RWPE2 (cell line): ENCODE measurements around the gene LRRC8D.

Experiments used
- ATAC-seq: fragments of 200-7000 bp; cut with Tn5 transposase; 3 replicates; pipeline ENCODE4 v1.9.1; 2021; ENCODE audit warnings: low read depth
- DNase-seq: peaks from one replicate; pipeline ENCODE4 v3.0.0-alpha.2; 2020; ENCODE audit warnings: low spot score
- H3K27ac ChIP-seq: fragments of 450-650 bp; 2 replicates; pipeline ENCODE4 v1.5.1; 2017; ENCODE audit warnings: mild to moderate bottlenecking; ENCODE audit not compliant: poor library complexity, severe bottlenecking
- H3K27me3 ChIP-seq: fragments of 250-450 bp; sonication (Bioruptor Pico); 2 replicates; pipeline ENCODE4 v1.5.1; 2021; ENCODE audit warnings: mild to moderate bottlenecking, moderate library complexity; ENCODE audit not compliant: insufficient read depth, poor library complexity, severe bottlenecking
- H3K36me3 ChIP-seq: fragments of 250-450 bp; sonication (Bioruptor Pico); 2 replicates; pipeline ENCODE4 v1.5.1; 2020; ENCODE audit warnings: low read depth, mild to moderate bottlenecking, moderate library complexity
- H3K4me1 ChIP-seq: fragments of 250-450 bp; sonication (Bioruptor Pico); 2 replicates; pipeline ENCODE4 v1.5.1; 2021; ENCODE audit warnings: mild to moderate bottlenecking, moderate library complexity; ENCODE audit not compliant: insufficient read depth, poor library complexity, severe bottlenecking
- H3K4me3 ChIP-seq: fragments of 250-450 bp; sonication (Bioruptor Pico); 2 replicates; pipeline ENCODE4 v1.5.1; 2021; ENCODE audit warnings: mild to moderate bottlenecking, moderate library complexity; ENCODE audit not compliant: severe bottlenecking
- H3K9me3 ChIP-seq: fragments of 250-450 bp; sonication (Bioruptor Pico); 2 replicates; pipeline ENCODE4 v1.5.1; 2021; ENCODE audit warnings: mild to moderate bottlenecking, moderate library complexity; ENCODE audit not compliant: severe bottlenecking
- TF ChIP-seq, protein P1 (sequence below): fragments of 450-650 bp; IDR thresholded peaks from one replicate; pipeline ENCODE4 v1.5.1; 2017; ENCODE audit warnings: mild to moderate bottlenecking, moderate library complexity; ENCODE audit not compliant: poor library complexity, severe bottlenecking

Gene LRRC8D

DNA sequence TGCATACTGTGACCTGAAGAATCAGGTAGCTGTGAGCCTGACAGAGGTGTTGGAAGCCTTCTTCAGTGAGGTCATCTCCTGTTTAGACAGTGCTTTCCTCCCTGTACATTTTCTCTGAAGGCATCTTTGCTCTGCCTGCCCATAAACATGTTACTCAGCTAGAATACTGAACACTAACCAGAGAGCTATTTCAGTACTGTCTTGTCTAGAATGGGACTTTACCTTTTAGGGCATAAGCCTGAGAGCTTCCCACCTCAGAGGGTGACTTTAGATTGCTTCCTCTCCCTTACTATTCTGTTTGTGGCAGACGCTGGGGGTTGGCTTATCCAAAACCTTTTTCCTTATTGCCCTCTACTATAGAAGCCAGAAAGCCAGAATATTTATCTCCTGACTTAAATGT, 150.8 kb downstream of the LRRC8D start:
- H3K27me3 ChIP-seq, result no peaks in the 10 kb centered on the region
- no peaks in the 10 kb centered on the region for H3K36me3 ChIP-seq
- peaks cover 30% of the 10 kb centered on the region for H3K4me1 ChIP-seq
- ATAC-seq (peak; percentile 67), DNase-seq (no peak)
- TF ChIP-seq, protein P1, sequence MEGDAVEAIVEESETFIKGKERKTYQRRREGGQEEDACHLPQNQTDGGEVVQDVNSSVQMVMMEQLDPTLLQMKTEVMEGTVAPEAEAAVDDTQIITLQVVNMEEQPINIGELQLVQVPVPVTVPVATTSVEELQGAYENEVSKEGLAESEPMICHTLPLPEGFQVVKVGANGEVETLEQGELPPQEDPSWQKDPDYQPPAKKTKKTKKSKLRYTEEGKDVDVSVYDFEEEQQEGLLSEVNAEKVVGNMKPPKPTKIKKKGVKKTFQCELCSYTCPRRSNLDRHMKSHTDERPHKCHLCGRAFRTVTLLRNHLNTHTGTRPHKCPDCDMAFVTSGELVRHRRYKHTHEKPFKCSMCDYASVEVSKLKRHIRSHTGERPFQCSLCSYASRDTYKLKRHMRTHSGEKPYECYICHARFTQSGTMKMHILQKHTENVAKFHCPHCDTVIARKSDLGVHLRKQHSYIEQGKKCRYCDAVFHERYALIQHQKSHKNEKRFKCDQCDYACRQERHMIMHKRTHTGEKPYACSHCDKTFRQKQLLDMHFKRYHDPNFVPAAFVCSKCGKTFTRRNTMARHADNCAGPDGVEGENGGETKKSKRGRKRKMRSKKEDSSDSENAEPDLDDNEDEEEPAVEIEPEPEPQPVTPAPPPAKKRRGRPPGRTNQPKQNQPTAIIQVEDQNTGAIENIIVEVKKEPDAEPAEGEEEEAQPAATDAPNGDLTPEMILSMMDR, result no peak
- peaks cover 2% of the 10 kb centered on the region for H3K9me3 ChIP-seq
- peak overlapping the region; percentile 74 for H3K27ac ChIP-seq
- H3K4me3 ChIP-seq, result no peak overlapping the region

DNA sequence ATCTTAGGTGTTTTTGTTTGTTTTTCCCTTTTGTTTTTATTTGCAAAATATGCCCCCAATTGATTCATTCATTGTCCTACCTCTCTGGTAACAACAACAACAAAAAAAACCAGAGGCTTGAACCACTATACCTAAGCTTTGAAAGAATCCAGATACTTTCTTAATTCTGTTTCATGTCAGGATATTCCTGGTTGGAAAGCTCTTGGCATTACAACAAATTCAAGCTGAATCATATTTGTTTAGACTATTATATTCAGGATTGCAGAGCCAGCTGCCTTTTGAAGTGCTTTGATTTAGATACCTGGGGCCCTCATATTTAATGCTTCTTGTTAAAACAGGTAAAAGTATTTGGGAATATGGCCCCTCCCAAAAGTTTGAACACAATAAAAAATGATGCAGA, 151.2 kb downstream of the LRRC8D start:
- no peaks in the 10 kb centered on the region for H3K36me3 ChIP-seq

DNA sequence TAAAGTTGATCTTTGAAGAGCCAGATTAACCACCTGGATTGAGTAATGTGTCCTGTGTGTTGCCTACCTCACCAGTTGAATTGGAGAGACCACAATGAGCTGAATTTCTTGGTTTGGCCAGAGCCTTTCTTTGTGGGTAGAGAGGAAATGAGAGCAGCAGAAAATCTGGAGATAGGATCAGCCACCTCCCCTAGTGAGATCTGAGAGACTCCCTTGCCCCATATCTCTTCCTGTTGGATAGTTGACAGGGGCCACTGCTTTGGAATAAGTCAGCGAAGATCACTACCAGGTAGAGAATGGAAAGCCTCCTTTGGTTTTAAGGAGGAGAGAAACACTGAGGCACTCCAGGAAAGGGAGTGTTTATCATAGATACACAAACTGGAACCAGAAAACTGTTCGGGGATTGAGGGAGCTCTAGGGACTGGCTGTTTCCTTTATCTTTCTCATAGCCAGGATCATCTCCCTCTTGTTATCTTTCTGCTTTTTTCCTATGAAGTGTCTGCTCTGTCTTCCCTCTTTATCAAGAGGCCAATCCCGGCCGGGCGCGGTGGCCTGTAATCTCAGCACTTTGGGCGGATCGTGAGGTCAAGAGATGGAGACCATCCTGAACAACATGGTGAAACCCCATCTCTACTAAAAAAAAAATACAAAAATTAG, 152.8 kb downstream of the LRRC8D start:
- ATAC-seq (no peak), DNase-seq (no peak)
- Histone ChIP-seq H3K36me3 (no peaks in the 10 kb centered on the region), H3K27me3 (no peaks in the 10 kb centered on the region), H3K9me3 (peaks cover 2% of the 10 kb centered on the region), H3K27ac (peak overlapping the region; percentile 74), H3K4me1 (peaks cover 30% of the 10 kb centered on the region), H3K4me3 (no peak overlapping the region)
- TF ChIP-seq, protein P1, result no peak

More for the DNA sequence above, 151.2 kb downstream of the LRRC8D start:
- peaks cover 2% of the 10 kb centered on the region for H3K9me3 ChIP-seq
- DNase-seq (no peak), ATAC-seq (no peak)
- H3K27ac ChIP-seq, result peak overlapping the region; percentile 74
- TF ChIP-seq, protein P1, result no peak
- H3K27me3 ChIP-seq, result no peaks in the 10 kb centered on the region
- peaks cover 30% of the 10 kb centered on the region for H3K4me1 ChIP-seq
- H3K4me3 ChIP-seq, result no peak overlapping the region

DNA sequence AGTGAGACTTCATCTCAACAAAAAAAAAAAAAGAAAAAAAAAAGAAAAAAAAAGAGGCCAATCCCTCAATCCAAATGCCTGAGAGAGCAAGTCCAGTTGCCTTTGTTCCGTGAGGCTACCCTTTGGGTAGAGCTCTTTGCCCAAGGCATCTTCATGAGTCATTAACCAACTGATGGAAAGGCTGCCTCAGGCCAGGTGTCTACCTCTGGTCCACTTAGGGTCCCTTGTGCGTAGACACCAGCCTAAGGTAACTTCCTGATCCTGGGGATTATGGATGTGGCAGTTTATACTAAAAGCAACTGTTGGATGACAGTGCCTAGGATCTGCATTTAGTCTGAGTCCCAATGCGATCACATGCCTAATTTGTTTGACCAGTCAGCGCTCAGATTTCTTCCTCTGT, 153.4 kb downstream of the LRRC8D start:
- Histone ChIP-seq H3K27ac (peak overlapping the region; percentile 74), H3K36me3 (no peaks in the 10 kb centered on the region), H3K4me1 (peaks cover 30% of the 10 kb centered on the region), H3K4me3 (no peak overlapping the region), H3K27me3 (no peaks in the 10 kb centered on the region), H3K9me3 (no peaks in the 10 kb centered on the region)
- TF ChIP-seq, protein P1, result no peak
- ATAC-seq, result no peak
- no peak for DNase-seq
